HCT116 (cell line): ENCODE measurements around the gene HMX3. TPM values are rescaled to one million over a fixed set of nuclear protein-coding genes. Genes with fewer than 3 reads are reported as not detected.

Source experiments
- ATAC-seq: fragments of 200-7000 bp; cut with Tn5 transposase; 2 replicates; pipeline ENCODE4 v1.9.1; 2020; ENCODE audit warnings: mild to moderate bottlenecking, moderate library complexity
- BruUV-seq: library from RNA; stranded (reverse); fragments of 400-500 nt; replicated peaks from 2 replicates; lab custom pipeline; 2021; lab: Mats Ljungman, UMichigan
- CTCF ChIA-PET: fragments of 300-600 bp; sonication (Branson Sonifier 250); formaldehyde crosslinking; loops from one replicate; lab custom pipeline; 2021; ENCODE audit warnings: antibody characterized with exemption; lab: Charles Lee
- POLR2A ChIA-PET: fragments of 300-600, 350-600 bp; sonication (Branson Sonifier 250); formaldehyde crosslinking; loops from one replicate; lab custom pipeline; 2021; ENCODE audit warnings: antibody characterized with exemption; lab: Charles Lee
- RAD21 ChIA-PET, 2 experiments: fragments of 300-600 bp; sonication (Branson Sonifier 250); formaldehyde crosslinking; loops; one replicate each; lab custom pipeline; 2023; ENCODE audit warnings: low total read pairs in 2 of 2; ENCODE audit not compliant: uncharacterized antibody in 2 of 2, unreplicated experiment in 2 of 2, low non-redundant PET in 1 of 2; lab: Charles Lee
- DNase-seq: peaks from one replicate; pipeline ENCODE4 v3.0.0-alpha.2; 2010; ENCODE audit warnings: low read depth, low spot score
- H2AFZ ChIP-seq: fragments of 200-600 bp; shearing (Covaris generic), sonication (generic); 2 replicates; pipeline ENCODE4 v1.6.1; 2017; ENCODE audit warnings: low read depth, mixed run types, mixed read lengths, antibody characterized with exemption, low read length; ENCODE audit not compliant: poor library complexity, severe bottlenecking
- H3K27ac ChIP-seq: 2 replicates; pipeline ENCODE4 v1.5.1; 2012; ENCODE audit warnings: low read depth, low read length
- H3K27me3 ChIP-seq: fragments of 200-600 bp; sonication (generic); 2 replicates; pipeline ENCODE4 v1.6.1; 2016; ENCODE audit warnings: mixed run types, low read length, mixed read lengths; ENCODE audit not compliant: insufficient read depth
- H3K36me3 ChIP-seq, 2 experiments: fragments of 200-500 bp in 1 of 2; fragments of 200-600 bp in 1 of 2; sonication (Bioruptor generic) in 1 of 2; sonication (generic) in 1 of 2; 2 replicates each; pipeline versions ENCODE4 v1.5.1 to v1.6.1; 2014 to 2016; ENCODE audit warnings: low read length in 2 of 2, inconsistent platforms in 1 of 2, mixed read lengths in 1 of 2, mixed run types in 1 of 2; ENCODE audit not compliant: insufficient read depth in 2 of 2, control insufficient read depth in 1 of 2
- H3K4me1 ChIP-seq, 2 experiments: fragments of 200-600 bp in 1 of 2; sonication (generic) in 1 of 2; 2 replicates each; pipeline versions ENCODE4 v1.5.1 to v1.6.1; 2012 to 2017; ENCODE audit warnings: low read length in 2 of 2, inconsistent platforms in 1 of 2, mild to moderate bottlenecking in 1 of 2, mixed read lengths in 1 of 2, mixed run types in 1 of 2, moderate library complexity in 1 of 2; ENCODE audit not compliant: insufficient read depth in 2 of 2, control insufficient read depth in 1 of 2
- H3K4me2 ChIP-seq: fragments of 200-600 bp; sonication (generic); 2 replicates; pipeline ENCODE4 v1.6.1; 2017; ENCODE audit warnings: mixed run types, low read length, mixed read lengths
- H3K4me3 ChIP-seq, 2 experiments: fragments of 200-600 bp in 1 of 2; sonication (generic) in 1 of 2; replicated peaks in 1 of 2; 2 replicates each; pipeline ENCODE4 v1.5.1; 2011 to 2016; ENCODE audit warnings: low read length in 2 of 2, control low read depth in 1 of 2, low read depth in 1 of 2, mild to moderate bottlenecking in 1 of 2, mixed read lengths in 1 of 2, mixed run types in 1 of 2
- H3K79me2 ChIP-seq: fragments of 200-600 bp; sonication (generic); 2 replicates; pipeline ENCODE4 v1.6.1; 2017; ENCODE audit warnings: mild to moderate bottlenecking, mixed run types, low read length, moderate library complexity, mixed read lengths; ENCODE audit not compliant: insufficient read depth
- H3K9ac ChIP-seq: fragments of 200-600 bp; sonication (generic); 2 replicates; pipeline ENCODE4 v1.6.1; 2016; ENCODE audit warnings: low read length, mixed read lengths
- H3K9me2 ChIP-seq: fragments of 200-600 bp; sonication (generic), shearing (Covaris generic); 2 replicates; pipeline ENCODE4 v1.6.1; 2017; ENCODE audit warnings: mixed run types, mild to moderate bottlenecking, moderate library complexity; ENCODE audit not compliant: insufficient read depth
- H3K9me3 ChIP-seq, 2 experiments: fragments of 200-500 bp in 1 of 2; fragments of 200-600 bp in 1 of 2; sonication (Bioruptor generic) in 1 of 2; sonication (generic) in 1 of 2; 2 replicates each; pipeline ENCODE4 v1.6.1; 2014 to 2017; ENCODE audit warnings: low read length in 2 of 2, mixed read lengths in 2 of 2, inconsistent platforms in 1 of 2, low read depth in 1 of 2, mild to moderate bottlenecking in 1 of 2, mixed run types in 1 of 2, moderate library complexity in 1 of 2; ENCODE audit not compliant: control insufficient read depth in 1 of 2, insufficient read depth in 1 of 2
- H4K20me1 ChIP-seq: fragments of 200-600 bp; sonication (generic), shearing (Covaris generic); 2 replicates; pipeline ENCODE4 v1.6.1; 2017; ENCODE audit warnings: mixed run types, mild to moderate bottlenecking, moderate library complexity; ENCODE audit not compliant: insufficient read depth
- CEBPB ChIP-seq: IDR thresholded peaks from 2 replicates; pipeline ENCODE4 v1.6.1; 2012; ENCODE audit warnings: low read depth
- EGR1 ChIP-seq: IDR thresholded peaks from 2 replicates; pipeline ENCODE4 v1.6.1; 2012; ENCODE audit warnings: low read depth
- EZH2 ChIP-seq: fragments of 200-600 bp; sonication (generic); IDR thresholded peaks from 2 replicates; pipeline ENCODE4 v1.6.1; 2017; ENCODE audit warnings: antibody characterized with exemption, mixed run types
- FOSL1 ChIP-seq: IDR thresholded peaks from 2 replicates; pipeline ENCODE4 v1.6.1; 2012; ENCODE audit warnings: low read depth
- JUND ChIP-seq: IDR thresholded peaks from 2 replicates; pipeline ENCODE4 v1.6.1; 2012
- POLR2AphosphoS5 ChIP-seq: IDR thresholded peaks from 2 replicates; pipeline ENCODE4 v1.6.1; 2011; ENCODE audit warnings: mild to moderate bottlenecking, low read depth, low read length, moderate library complexity
- RAD21 ChIP-seq: IDR thresholded peaks from 2 replicates; pipeline ENCODE4 v1.6.1; 2012; ENCODE audit warnings: low read depth, mild to moderate bottlenecking
- SIN3A ChIP-seq: IDR thresholded peaks from 2 replicates; pipeline ENCODE4 v1.6.1; 2012; ENCODE audit warnings: low read depth
- SP1 ChIP-seq: IDR thresholded peaks from 2 replicates; pipeline ENCODE4 v1.6.1; 2012; ENCODE audit warnings: low read depth
- SRF ChIP-seq: IDR thresholded peaks from 2 replicates; pipeline ENCODE4 v1.6.1; 2012; ENCODE audit warnings: low read depth
- TCF7L2 ChIP-seq: IDR thresholded peaks from 2 replicates; pipeline ENCODE4 v1.7.0; 2011; ENCODE audit warnings: borderline replicate concordance, inconsistent platforms; ENCODE audit not compliant: insufficient read depth, insufficient read length; ENCODE audit errors: extremely low read depth
- YY1 ChIP-seq: IDR thresholded peaks from 2 replicates; pipeline ENCODE4 v1.6.1; 2011; ENCODE audit warnings: low read length, low read depth, moderate library complexity, mild to moderate bottlenecking; ENCODE audit not compliant: insufficient replicate concordance; ENCODE audit errors: extremely low read depth
- ZFX ChIP-seq: fragments of 450-650 bp; IDR thresholded peaks from 2 replicates; pipeline ENCODE4 v1.6.1; 2017
- intact Hi-C: fragments of 100-400 bp; cut with micrococcal nuclease; formaldehyde crosslinking; loops from 2 replicates; pipeline ENCODE4 v1.10.0; 2022
- total RNA-seq: library from RNA; stranded (reverse); gene quantifications from one replicate; pipeline ENCODE4 v1.2.1, GENCODE V29; 2021; ENCODE audit not compliant: unreplicated experiment
- TF ChIP-seq, protein P1 (sequence below): IDR thresholded peaks from 2 replicates; pipeline ENCODE4 v1.6.1; 2012
- TF ChIP-seq, protein P2 (sequence below), 3 experiments: fragments of 200-600 bp in 1 of 3; sonication (generic) in 1 of 3; IDR thresholded peaks in 2 of 3; conservative IDR thresholded peaks in 1 of 3; 2 replicates each; pipeline ENCODE4 v1.5.1; 2012 to 2017; ENCODE audit warnings: low read depth in 2 of 3, low read length in 2 of 3, antibody characterized with exemption in 1 of 3, borderline replicate concordance in 1 of 3, control low read depth in 1 of 3, mild to moderate bottlenecking in 1 of 3, mixed read lengths in 1 of 3, mixed run types in 1 of 3, moderate library complexity in 1 of 3; ENCODE audit not compliant: insufficient read depth in 1 of 3

HMX3 gene
- total RNA-seq, 1 experiment from 2014 or later: not detected

DNA sequence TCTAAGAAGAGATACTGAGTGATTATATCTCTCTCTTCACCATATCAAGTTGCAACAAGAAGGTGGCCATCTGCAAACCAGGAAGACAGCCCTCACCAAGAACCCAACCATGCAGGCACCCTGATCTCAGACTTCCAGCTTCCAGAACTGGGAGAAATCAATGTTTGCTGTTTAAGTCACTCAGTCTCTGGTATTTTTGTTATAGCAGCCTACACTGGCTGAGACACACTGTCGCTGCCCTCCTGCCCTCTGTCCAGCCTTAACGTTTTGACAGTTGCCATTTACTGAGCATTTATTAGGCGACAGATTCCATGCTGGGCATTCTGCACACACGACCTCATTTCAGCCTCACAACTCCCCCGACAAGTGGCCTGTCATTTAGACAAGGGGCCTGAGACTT, 9.5 kb upstream of the HMX3 start:
- intact Hi-C loops: no loop called here
- H3K27me3 ChIP-seq: 0 out of 2 replicates have a peak, but pooled peaks cover 5% of the 10 kb centered on the region
- no peak overlapping the region for H3K27ac ChIP-seq
- no peaks in the 10 kb centered on the region for H3K9me2 ChIP-seq
- no peaks in the 10 kb centered on the region for H3K36me3 ChIP-seq
- peaks cover 0 to 7% of the 10 kb centered on the region in 2 experiments; a peak in 2 of 4 replicates for H3K4me1 ChIP-seq
- ChIA-PET CTCF (no interaction called here), RAD21 (no interaction called here), POLR2A (no interaction called here)
- no peak overlapping the region for H3K4me2 ChIP-seq
- no peak for ATAC-seq
- no peaks in the 10 kb centered on the region for H3K79me2 ChIP-seq
- TF ChIP-seq, protein P1, sequence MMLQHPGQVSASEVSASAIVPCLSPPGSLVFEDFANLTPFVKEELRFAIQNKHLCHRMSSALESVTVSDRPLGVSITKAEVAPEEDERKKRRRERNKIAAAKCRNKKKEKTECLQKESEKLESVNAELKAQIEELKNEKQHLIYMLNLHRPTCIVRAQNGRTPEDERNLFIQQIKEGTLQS: no peak
- TF ChIP-seq CEBPB: no peak
- TF ChIP-seq JUND: no peak
- TF ChIP-seq, all 23 proteins: peak for 0
- no peak overlapping the region for H2AFZ ChIP-seq
- no peaks in the 10 kb centered on the region for H4K20me1 ChIP-seq
- no peak for DNase-seq
- H3K4me3 ChIP-seq: no peak overlapping the region
- H3K9me3 ChIP-seq: no peaks in the 10 kb centered on the region
- no TSS peak for BruUV-seq
- H3K9ac ChIP-seq: no peak overlapping the region

DNA sequence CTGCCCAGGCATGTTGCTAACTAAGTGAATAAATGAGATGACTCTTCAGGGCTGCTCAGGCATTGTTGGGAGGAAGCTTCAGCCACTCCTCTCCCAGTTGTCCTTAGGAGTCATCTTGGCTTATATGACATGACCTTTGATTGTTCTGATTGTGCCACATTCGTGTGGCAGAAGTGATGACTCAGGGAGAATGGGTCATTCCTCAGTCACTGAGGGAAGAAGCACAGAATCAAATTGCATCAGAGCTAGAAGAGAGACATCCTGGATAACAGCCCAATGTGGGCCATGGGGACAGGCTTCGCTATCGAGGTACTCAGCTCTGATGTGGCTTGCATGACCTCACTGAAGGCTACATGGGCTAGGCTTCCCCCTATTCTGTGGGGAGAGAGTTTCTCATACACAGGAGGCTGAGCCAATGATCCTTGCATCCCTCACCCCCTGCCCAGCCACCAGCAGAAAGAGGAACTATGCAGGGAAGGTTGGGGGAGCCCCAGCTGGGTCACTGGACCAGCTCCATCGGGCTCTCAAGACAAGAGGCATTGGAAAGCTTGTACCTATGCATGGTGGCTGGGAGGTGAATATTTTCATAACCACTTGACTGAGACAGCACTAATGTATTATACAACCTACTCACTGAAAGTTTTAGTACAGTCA, 6.0 kb upstream of the HMX3 start:
- Histone ChIP-seq H2AFZ (no peak overlapping the region), H3K27me3 (0 out of 2 replicates have a peak, but pooled peaks cover 4% of the 10 kb centered on the region), H4K20me1 (no peaks in the 10 kb centered on the region), H3K4me1 (peaks cover 0 to 18% of the 10 kb centered on the region in 2 experiments; a peak in 2 of 4 replicates), H3K79me2 (no peaks in the 10 kb centered on the region), H3K27ac (no peak overlapping the region), H3K36me3 (no peaks in the 10 kb centered on the region), H3K9me2 (no peaks in the 10 kb centered on the region), H3K9me3 (no peaks in the 10 kb centered on the region), H3K4me2 (peak overlapping the region; percentile 1; the same call in 1 of the 2 replicates), H3K9ac (no peak overlapping the region), H3K4me3 (no peak overlapping the region)
- intact Hi-C loops: no loop called here
- ATAC-seq (no peak), DNase-seq (no peak)
- ChIA-PET RAD21 (no interaction called here), POLR2A (no interaction called here), CTCF (interaction anchor here (0.9 to 1.7 kb wide), 2 partner anchors 86 to 428 kb away, joined by 3 to 6 read pairs; no protein-coding TSS in a partner anchor)
- TF ChIP-seq RAD21 (no peak), YY1 (no peak), EGR1 (no peak), CEBPB (peak; percentile 59; the same call in 1 of the 2 replicates), TCF7L2 (no peak), FOSL1 (peak; percentile 51; the same call in 1 of the 2 replicates), EZH2 (no peak), SIN3A (no peak), SP1 (peak; percentile 15; the same call in 1 of the 2 replicates), SRF (no peak), POLR2AphosphoS5 (no peak), ZFX (no peak)
- TF ChIP-seq, protein P2, sequence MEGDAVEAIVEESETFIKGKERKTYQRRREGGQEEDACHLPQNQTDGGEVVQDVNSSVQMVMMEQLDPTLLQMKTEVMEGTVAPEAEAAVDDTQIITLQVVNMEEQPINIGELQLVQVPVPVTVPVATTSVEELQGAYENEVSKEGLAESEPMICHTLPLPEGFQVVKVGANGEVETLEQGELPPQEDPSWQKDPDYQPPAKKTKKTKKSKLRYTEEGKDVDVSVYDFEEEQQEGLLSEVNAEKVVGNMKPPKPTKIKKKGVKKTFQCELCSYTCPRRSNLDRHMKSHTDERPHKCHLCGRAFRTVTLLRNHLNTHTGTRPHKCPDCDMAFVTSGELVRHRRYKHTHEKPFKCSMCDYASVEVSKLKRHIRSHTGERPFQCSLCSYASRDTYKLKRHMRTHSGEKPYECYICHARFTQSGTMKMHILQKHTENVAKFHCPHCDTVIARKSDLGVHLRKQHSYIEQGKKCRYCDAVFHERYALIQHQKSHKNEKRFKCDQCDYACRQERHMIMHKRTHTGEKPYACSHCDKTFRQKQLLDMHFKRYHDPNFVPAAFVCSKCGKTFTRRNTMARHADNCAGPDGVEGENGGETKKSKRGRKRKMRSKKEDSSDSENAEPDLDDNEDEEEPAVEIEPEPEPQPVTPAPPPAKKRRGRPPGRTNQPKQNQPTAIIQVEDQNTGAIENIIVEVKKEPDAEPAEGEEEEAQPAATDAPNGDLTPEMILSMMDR (IDR thresholded peaks at IDR 0.05 in 2 of 3, conservative IDR thresholded peaks at IDR 0.05 in 1 of 3; ENCODE audit: borderline replicate concordance in 1 of 3, insufficient read depth in 1 of 3, low read depth in 2 of 3, low read length in 2 of 3): no peak
- BruUV-seq: no TSS peak
